ENCODE measurements around the gene STYXL1. TPM values are rescaled to one million over a fixed set of nuclear protein-coding genes. Genes with fewer than 3 reads are reported as not detected.

STYXL1 gene
- total RNA-seq, 1 experiment from 2014 or later, result 42.3 TPM

DNA sequence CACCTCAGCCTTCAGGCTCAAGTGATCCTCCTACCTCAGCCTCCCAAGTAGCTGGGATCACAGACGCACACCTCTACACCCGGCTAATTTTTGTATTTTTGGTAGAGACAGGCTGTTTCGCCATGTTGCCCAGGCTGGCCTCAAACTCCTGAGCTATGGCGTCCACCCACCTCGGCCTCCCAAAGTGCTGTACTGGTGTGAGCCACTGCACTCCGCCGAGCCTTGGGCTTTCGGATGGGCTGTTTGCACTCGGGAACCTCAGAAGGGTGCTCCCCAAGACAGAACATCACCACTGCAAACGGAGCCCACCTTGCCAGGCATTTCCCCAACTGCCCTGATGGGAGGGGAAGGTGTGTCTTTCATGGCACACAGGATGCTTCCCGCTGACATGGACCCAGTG is 80.7 kb downstream of the STYXL1 start:
- Histone ChIP-seq H3K4me1 (peaks cover 6% of the 10 kb centered on the region; the same call in 1 of the 2 replicates), H3K4me3 (ENCODE audit: low read depth, low read length) (no peak overlapping the region), H3K9me3 (no peaks in the 10 kb centered on the region), H3K36me3 (ENCODE audit: control insufficient read depth, insufficient read depth, low read length) (no peaks in the 10 kb centered on the region; the same call in none of the 2 replicates), H3K27me3 (replicated peaks; ENCODE audit: control insufficient read depth, insufficient read depth, low read length) (no peaks in the 10 kb centered on the region)
- H3K4me1 Mint-ChIP-seq (ENCODE audit: low read depth, unreplicated experiment), result peaks cover 25% of the 10 kb centered on the region
- H3K27ac Mint-ChIP-seq (ENCODE audit: unreplicated experiment), result no peak overlapping the region
- intact Hi-C loops (cut with micrococcal nuclease; ENCODE audit: unreplicated experiment), result no loop called here
- BruUV-seq (replicated peaks), result no TSS peak
- DNase-seq, result no peak
- TF ChIP-seq, protein P1, sequence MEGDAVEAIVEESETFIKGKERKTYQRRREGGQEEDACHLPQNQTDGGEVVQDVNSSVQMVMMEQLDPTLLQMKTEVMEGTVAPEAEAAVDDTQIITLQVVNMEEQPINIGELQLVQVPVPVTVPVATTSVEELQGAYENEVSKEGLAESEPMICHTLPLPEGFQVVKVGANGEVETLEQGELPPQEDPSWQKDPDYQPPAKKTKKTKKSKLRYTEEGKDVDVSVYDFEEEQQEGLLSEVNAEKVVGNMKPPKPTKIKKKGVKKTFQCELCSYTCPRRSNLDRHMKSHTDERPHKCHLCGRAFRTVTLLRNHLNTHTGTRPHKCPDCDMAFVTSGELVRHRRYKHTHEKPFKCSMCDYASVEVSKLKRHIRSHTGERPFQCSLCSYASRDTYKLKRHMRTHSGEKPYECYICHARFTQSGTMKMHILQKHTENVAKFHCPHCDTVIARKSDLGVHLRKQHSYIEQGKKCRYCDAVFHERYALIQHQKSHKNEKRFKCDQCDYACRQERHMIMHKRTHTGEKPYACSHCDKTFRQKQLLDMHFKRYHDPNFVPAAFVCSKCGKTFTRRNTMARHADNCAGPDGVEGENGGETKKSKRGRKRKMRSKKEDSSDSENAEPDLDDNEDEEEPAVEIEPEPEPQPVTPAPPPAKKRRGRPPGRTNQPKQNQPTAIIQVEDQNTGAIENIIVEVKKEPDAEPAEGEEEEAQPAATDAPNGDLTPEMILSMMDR (IDR thresholded peaks at IDR 0.05; ENCODE audit: insufficient read depth in 1 of 2, low read depth in 1 of 2, low read length in 1 of 2, severe bottlenecking in 1 of 2, unreplicated experiment in 1 of 2), result no peak
- H3K4me3 Mint-ChIP-seq (ENCODE audit: unreplicated experiment), result no peak overlapping the region
- no peaks in the 10 kb centered on the region for H3K9me3 Mint-ChIP-seq (ENCODE audit: unreplicated experiment)
- POLR2A ChIA-PET, result no interaction called here
- CTCF ChIA-PET, result interaction anchor here (0.6 to 1.3 kb wide), 3 partner anchors 13 to 101 kb away, joined by 3 to 5 read pairs (median 4); no protein-coding TSS in a partner anchor
- H3K36me3 Mint-ChIP-seq (ENCODE audit: insufficient read depth, unreplicated experiment), result peaks cover 27% of the 10 kb centered on the region
- no peaks in the 10 kb centered on the region for H3K27me3 Mint-ChIP-seq (ENCODE audit: insufficient read depth, unreplicated experiment)

DNA sequence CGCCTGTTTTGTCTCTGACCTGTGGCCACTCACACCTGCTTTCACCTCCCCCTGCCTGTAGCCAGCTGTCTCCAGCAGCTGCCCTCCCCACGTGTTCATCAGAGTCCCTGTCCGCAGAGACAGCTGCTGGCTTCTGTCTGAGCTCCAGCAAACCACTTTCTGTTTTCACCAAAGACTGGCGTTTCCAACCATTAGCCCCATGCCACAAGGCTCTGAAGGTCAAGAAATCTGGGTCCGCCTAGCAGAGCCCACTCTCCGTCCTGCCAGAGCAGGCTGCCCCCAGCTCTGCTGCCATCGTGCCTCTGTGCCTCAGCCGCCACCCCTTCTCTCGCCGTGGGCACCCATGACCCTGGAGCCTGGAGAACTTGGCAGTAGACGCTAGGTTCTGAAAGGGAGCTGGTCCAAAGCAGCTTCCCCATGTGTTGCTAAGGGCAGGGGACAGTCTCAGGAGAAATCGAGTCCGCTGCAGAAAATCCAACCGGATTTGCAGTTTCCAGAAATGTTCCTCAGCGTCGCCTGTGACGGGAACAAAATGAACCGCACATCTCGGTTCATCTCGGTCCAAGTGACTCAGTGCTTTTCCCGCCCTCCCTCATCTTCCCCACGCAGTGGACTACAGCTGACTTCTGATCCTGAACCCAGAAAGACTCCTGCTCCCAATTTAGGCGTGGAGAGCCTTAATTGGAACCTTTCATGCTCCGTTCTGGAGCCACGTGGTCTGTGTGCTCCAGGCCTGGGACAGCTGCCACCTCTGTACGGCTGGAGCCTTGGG is 81.4 kb downstream of the STYXL1 start:
- no peak overlapping the region for H3K27ac Mint-ChIP-seq (ENCODE audit: unreplicated experiment)
- CTCF ChIA-PET, result interaction anchor here (0.6 to 1.3 kb wide), 2 partner anchors 12 to 100 kb away, joined by 3 to 5 read pairs; no protein-coding TSS in a partner anchor
- H3K36me3 Mint-ChIP-seq (ENCODE audit: insufficient read depth, unreplicated experiment), result peaks cover 26% of the 10 kb centered on the region
- H3K4me3 Mint-ChIP-seq (ENCODE audit: unreplicated experiment), result no peak overlapping the region
- Histone ChIP-seq H3K4me3 (ENCODE audit: low read depth, low read length) (no peak overlapping the region), H3K9me3 (no peaks in the 10 kb centered on the region), H3K27me3 (replicated peaks; ENCODE audit: control insufficient read depth, insufficient read depth, low read length) (no peaks in the 10 kb centered on the region), H3K4me1 (no peaks in the 10 kb centered on the region), H3K36me3 (ENCODE audit: control insufficient read depth, insufficient read depth, low read length) (no peaks in the 10 kb centered on the region; the same call in none of the 2 replicates)
- TF ChIP-seq, protein P1 (IDR thresholded peaks at IDR 0.05; ENCODE audit: insufficient read depth in 1 of 2, low read depth in 1 of 2, low read length in 1 of 2, severe bottlenecking in 1 of 2, unreplicated experiment in 1 of 2), result no peak
- H3K4me1 Mint-ChIP-seq (ENCODE audit: low read depth, unreplicated experiment), result peaks cover 18% of the 10 kb centered on the region
- H3K9me3 Mint-ChIP-seq (ENCODE audit: unreplicated experiment), result no peaks in the 10 kb centered on the region
- no peak for DNase-seq
- POLR2A ChIA-PET, result no interaction called here
- BruUV-seq (replicated peaks), result no TSS peak
- no peaks in the 10 kb centered on the region for H3K27me3 Mint-ChIP-seq (ENCODE audit: insufficient read depth, unreplicated experiment)
- intact Hi-C loops (cut with micrococcal nuclease; ENCODE audit: unreplicated experiment), result no loop called here

DNA sequence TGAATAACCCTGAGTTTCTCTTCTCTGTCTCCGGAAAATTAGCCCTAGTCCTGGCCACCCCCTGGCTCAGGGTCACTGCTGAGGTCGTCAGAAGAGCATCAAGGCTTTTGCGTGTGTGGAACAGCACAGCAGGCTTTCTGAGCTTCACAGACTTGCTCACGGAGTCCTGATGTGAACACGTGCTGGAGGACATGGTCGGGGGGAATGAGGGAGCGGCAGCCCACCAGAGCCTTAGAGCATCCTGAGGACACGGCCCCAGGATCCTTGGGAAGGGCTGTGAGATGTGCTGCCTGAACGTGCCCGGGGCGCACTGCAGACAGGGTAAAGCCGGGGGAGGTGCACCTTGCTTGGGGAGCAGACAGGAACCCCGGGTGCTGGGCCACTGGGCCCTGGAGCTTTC is 82.2 kb downstream of the STYXL1 start:
- Mint-ChIP-seq H3K9me3 (ENCODE audit: unreplicated experiment) (no peaks in the 10 kb centered on the region), H3K36me3 (ENCODE audit: insufficient read depth, unreplicated experiment) (peaks cover 26% of the 10 kb centered on the region), H3K4me3 (ENCODE audit: unreplicated experiment) (no peak overlapping the region), H3K27ac (ENCODE audit: unreplicated experiment) (no peak overlapping the region), H3K27me3 (ENCODE audit: insufficient read depth, unreplicated experiment) (no peaks in the 10 kb centered on the region), H3K4me1 (ENCODE audit: low read depth, unreplicated experiment) (peaks cover 15% of the 10 kb centered on the region)
- no peak for DNase-seq
- H3K4me1 ChIP-seq, result no peaks in the 10 kb centered on the region
- TF ChIP-seq, protein P1 (IDR thresholded peaks at IDR 0.05; ENCODE audit: insufficient read depth in 1 of 2, low read depth in 1 of 2, low read length in 1 of 2, severe bottlenecking in 1 of 2, unreplicated experiment in 1 of 2), result no peak
- no peaks in the 10 kb centered on the region; the same call in none of the 2 replicates for H3K36me3 ChIP-seq (ENCODE audit: control insufficient read depth, insufficient read depth, low read length)
- BruUV-seq (replicated peaks), result no TSS peak
- H3K4me3 ChIP-seq (ENCODE audit: low read depth, low read length), result no peak overlapping the region
- intact Hi-C loops (cut with micrococcal nuclease; ENCODE audit: unreplicated experiment), result no loop called here
- POLR2A ChIA-PET, result no interaction called here
- H3K9me3 ChIP-seq, result no peaks in the 10 kb centered on the region
- CTCF ChIA-PET, result interaction anchor here (1.3 kb wide), 1 partner anchor 99 kb away, joined by 3 read pairs; no protein-coding TSS in a partner anchor
- H3K27me3 ChIP-seq (replicated peaks; ENCODE audit: control insufficient read depth, insufficient read depth, low read length), result no peaks in the 10 kb centered on the region
